NCI-H510A (cell line): ENCODE data around the gene LAMA2.

Experiments used
- DNase-seq: peaks from one replicate; lab custom pipeline; 2025; lab: John Stamatoyannopoulos, UW

Gene LAMA2

GRCh38 chr6:129494099-129494498 is 611.2 kb downstream of the LAMA2 start:
- DNase-seq = no peak

DNA sequence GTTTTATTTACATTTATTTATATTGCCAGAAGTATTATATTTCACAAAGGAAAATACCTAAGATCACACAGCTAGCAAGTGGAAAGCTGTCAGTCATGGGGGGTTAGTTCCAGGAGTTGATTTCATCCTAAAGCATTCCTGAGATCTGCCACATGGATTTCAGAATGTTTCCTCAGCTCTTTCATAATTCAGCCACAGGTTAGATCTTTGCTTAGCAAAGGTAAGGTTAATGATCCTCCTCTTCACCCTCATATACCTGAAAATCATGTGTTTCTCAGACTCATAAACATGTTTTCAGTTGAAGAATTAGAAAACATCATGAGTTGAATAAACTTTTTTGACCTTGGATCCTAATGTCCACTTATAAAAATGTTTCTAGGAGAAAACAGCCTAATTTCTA is 611.6 kb downstream of the LAMA2 start:
- no peak for DNase-seq

- DNase-seq = no peak
Observed at GRCh38 chr6:129495652-129496051, 612.7 kb downstream of the LAMA2 start.

GRCh38 chr6:129497481-129498441 is 614.8 kb downstream of the LAMA2 start:
- no peak for DNase-seq

- no peak for DNase-seq
Observed at GRCh38 chr6:129498541-129498940, 615.6 kb downstream of the LAMA2 start.

DNA sequence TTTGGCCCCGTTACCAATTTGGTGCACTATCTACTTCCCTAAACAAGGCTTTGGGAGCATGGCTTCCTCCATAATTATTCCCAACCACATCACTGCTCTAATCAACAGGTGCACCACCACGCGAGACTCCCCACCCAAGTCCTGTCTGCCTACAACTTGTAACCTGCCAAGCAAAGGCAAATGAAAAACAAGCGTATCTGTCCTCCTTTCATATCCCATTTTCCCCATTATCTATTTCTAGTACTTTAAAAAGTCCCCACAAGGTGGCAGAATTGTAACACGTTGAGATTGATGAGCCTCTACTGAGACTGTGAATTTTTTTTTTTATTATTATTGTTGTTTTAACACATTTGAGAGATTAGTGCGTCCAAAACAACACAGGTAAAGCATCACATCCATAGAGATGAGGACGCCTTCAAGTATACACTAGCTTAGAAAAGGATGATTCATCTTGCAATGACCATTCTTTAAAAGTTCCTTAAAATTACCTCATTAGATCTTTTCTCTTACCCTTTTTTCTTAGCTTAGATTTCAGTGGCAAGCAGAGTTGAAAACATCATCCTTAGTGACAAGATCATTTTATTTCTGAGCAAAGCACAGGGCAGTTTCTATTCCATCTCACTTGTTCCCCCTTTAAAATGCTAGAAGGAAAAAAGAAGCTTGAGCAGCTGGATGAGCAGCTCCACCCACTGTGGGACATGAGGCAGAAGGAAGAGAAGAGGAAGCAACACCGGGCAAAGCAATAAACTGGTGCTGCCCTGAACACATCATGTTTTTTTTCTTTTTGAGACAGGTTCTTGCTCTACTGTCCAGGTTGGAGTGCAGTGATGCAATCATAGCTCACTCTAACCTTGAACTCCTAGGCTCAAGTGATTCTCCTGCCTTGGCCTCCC is 616.3 kb downstream of the LAMA2 start:
- DNase-seq = no peak

- no peak for DNase-seq
Observed at GRCh38 chr6:129499843-129500219, 616.9 kb downstream of the LAMA2 start.

- DNase-seq = no peak
Observed at GRCh38 chr6:129500958-129501739, 618.2 kb downstream of the LAMA2 start.

DNA sequence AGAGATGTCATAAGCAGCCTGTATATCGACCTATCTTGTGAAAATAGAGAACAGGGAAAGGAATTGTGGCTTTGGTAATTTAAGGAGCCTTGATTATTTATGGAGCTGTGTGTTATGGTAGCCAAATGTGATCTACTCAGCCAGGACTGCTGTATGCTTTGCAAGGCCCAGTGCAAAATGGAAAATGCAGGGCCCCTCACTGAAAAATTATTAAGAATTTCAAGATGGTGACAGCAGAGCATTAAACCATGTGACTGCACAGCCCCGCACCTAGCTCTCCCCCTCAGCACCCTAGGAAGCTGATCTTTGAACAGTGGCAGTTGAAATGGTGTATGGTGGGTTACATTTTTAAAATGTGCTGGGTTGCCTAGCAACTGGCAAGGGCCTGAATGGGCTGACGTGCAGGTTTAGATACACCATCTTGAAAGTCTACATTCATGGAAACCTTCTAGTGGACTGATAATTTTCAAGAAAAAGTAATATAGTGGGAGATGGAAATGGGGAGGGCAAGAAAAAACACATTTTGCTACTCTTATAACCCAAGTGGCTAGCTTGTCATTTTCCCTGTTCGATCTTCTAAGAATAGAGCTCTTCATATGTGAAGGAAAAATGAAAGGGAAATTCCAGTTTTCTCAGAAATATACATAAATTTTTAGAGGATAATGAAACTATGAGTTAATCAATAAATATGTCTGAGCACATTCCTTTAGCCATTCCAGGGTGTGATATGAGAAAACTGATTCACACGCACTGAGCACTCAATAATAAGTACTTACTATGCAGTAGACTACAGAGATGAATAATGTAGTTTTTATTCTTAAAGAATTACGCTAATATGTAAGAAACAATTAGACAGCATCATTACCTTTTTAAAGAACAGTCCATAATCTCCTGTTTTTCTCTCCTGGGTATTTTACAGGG is 619.1 kb downstream of the LAMA2 start:
- DNase-seq = no peak

- DNase-seq = no peak
Observed at GRCh38 chr6:129504456-129504855, 621.5 kb downstream of the LAMA2 start.

DNA sequence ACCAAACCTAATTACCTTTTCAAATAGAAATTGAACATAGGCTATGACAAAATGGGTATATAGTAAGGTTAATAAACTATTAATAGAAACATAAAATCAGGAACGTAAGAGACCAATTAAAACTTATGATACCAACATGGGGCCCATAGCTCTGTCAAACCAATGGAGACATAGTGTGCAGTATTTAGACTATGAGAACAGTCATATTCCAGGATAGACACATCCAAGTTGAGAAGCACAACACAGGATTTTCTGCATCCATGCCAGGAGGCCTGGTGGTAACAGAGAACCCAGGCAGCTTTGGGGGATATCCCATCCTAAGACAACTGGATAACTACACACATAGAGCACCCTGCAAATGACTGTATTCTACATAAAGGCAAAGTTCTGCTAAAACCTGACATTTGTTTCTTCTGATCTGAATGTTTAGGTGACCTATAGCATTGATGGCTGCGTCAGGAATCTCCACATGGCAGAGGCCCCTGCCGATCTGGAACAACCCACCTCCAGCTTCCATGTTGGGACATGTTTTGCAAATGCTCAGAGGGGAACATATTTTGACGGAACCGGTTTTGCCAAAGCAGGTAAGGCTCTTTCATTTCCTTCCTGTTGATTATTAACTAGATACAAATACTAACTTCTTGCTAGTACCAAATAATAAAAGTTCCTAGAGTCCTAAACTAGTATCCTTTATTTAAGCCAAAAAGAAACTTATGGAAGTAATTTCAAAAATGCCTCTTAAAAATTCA is 624.3 kb downstream of the LAMA2 start:
- DNase-seq = no peak

- no peak for DNase-seq
Observed at GRCh38 chr6:129507846-129508245, 624.9 kb downstream of the LAMA2 start.

DNA sequence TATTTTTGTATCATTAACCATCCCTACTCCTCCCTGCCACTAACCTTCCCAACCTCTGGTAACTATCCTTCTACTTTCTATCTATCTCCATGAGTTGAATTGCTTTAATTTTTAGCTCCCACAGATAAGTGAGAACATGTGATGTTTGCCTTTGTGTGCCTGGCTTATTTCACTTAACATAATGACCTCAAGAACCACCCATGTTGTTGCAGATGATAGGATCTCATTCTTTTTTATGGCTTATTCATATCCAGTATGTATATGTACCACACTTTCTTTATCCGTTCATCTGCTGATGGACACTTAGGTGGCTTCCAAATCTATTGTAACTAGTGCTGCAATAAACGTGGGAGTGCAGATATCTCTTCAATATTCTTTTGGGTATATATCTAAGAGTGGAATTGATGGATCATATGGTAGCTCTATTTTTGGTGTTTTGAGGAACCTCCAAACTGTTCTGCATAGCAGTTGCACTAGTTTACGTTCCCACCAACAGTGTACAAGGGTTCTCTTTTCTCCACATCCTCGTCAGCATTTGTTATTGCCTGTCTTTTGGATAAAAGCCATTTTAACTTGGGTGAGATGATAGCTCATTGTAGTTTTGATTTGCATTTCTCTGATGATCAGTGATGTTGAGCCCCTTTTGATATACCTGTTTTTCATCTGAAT is 625.7 kb downstream of the LAMA2 start:
- no peak for DNase-seq

- DNase-seq = no peak
Observed at GRCh38 chr6:129510950-129511349, 628.0 kb downstream of the LAMA2 start.

DNA sequence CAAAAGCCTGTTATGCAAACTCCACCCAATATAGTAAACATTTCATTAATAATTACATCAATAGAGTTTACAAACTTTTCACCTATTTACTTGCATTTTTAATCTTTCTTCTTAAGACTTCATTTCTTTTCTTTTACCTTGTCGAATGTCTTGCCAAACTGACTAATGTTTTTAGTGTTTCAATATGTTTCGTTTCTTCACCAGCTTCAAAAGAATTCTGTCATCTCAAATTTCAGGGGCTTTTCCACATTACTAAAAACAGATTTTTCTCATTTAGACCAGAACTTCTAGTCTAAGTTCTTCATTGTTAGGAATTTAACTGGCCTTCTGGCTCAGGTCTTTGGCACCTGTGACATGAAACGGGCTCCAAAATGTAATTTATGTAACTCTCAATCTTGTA is 630.5 kb downstream of the LAMA2 start:
- no peak for DNase-seq

DNA sequence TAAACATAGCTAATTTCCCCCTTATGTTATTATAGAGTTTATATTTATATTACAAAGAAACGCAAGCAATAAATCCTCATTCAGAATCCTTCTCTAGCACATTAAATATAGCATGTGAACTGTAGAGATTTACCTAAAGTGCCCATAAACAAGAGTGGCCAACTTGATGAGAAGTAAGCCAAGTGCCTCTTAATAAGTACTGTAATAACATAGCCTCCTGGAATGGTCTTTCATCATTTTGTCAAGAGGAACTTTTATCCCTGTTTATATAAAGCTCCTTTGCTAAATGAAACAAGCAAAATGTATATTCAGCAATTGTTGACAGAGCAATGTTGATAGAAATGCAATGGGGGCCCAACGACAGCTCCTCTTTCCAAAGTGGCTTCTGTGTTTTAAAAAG is 632.1 kb downstream of the LAMA2 start:
- no peak for DNase-seq

- DNase-seq = no peak
Observed at GRCh38 chr6:129516005-129516404, 633.1 kb downstream of the LAMA2 start.

- no peak for DNase-seq
Observed at GRCh38 chr6:129516787-129517186, 633.8 kb downstream of the LAMA2 start.

- DNase-seq = no peak
Observed at GRCh38 chr6:129517288-129517687, 634.4 kb downstream of the LAMA2 start.

GRCh38 chr6:129519750-129520149 is 636.8 kb downstream of the LAMA2 start:
- no peak for DNase-seq
